Type B pancreatic cell (in vitro differentiated cells): ENCODE measurements around the gene BIVM. TPM values are rescaled to one million over a fixed set of nuclear protein-coding genes. Genes with fewer than 3 reads are reported as not detected.

Experiments
- DNase-seq: peaks from one replicate; pipeline ENCODE4 v3.0.0; 2021; ENCODE audit warnings: mixed read lengths; ENCODE audit not compliant: unreplicated experiment; ENCODE audit errors: extremely low spot score
- H3K27ac Mint-ChIP-seq: 2 replicates; pipeline ENCODE4 v1.8.0; 2021; ENCODE audit warnings: mild to moderate bottlenecking, mixed read lengths
- H3K27me3 Mint-ChIP-seq: 2 replicates; pipeline ENCODE4 v1.8.0; 2021; ENCODE audit warnings: mixed read lengths
- H3K36me3 Mint-ChIP-seq: 2 replicates; pipeline ENCODE4 v1.8.0; 2021; ENCODE audit warnings: mixed read lengths
- H3K4me1 Mint-ChIP-seq: one replicate; pipeline ENCODE4 v1.8.0; 2021; ENCODE audit warnings: mixed read lengths; ENCODE audit not compliant: unreplicated experiment
- H3K4me3 Mint-ChIP-seq: 2 replicates; pipeline ENCODE4 v1.8.0; 2021; ENCODE audit warnings: mild to moderate bottlenecking, mixed read lengths
- H3K9me3 Mint-ChIP-seq: 2 replicates; pipeline ENCODE4 v1.8.0; 2021; ENCODE audit warnings: mixed read lengths
- CTCF ChIP-seq: fragments of 200-600 bp; sonication (generic); conservative IDR thresholded peaks from 2 replicates; pipeline ENCODE4 v1.5.0; 2021; ENCODE audit warnings: antibody characterized with exemption, mild to moderate bottlenecking
- total RNA-seq: library from RNA; stranded (reverse); gene quantifications from 2 replicates; pipeline ENCODE4 v1.2.1, GENCODE V29; 2021; ENCODE audit warnings: low replicate concordance

The BIVM gene
- total RNA-seq, 1 donor from 2014 or later, result 30.0 TPM

GRCh38 chr13:102816708-102817107 lies 17.8 kb downstream of the BIVM start:
- Mint-ChIP-seq H3K27ac (no peak overlapping the region), H3K4me3 (no peak overlapping the region), H3K4me1 (no peaks in the 10 kb centered on the region), H3K9me3 (peaks cover 5% of the 10 kb centered on the region), H3K27me3 (no peaks in the 10 kb centered on the region), H3K36me3 (peaks cover 36% of the 10 kb centered on the region)
- no peak for TF ChIP-seq CTCF
- no peak for DNase-seq

GRCh38 chr13:102817241-102817640 lies 18.3 kb downstream of the BIVM start:
- H3K4me1 Mint-ChIP-seq, result no peaks in the 10 kb centered on the region
- H3K27me3 Mint-ChIP-seq, result no peaks in the 10 kb centered on the region
- H3K9me3 Mint-ChIP-seq, result no peaks in the 10 kb centered on the region
- H3K4me3 Mint-ChIP-seq, result no peak overlapping the region
- H3K36me3 Mint-ChIP-seq, result peaks cover 35% of the 10 kb centered on the region
- H3K27ac Mint-ChIP-seq, result no peak overlapping the region
- no peak for TF ChIP-seq CTCF
- DNase-seq, result no peak

DNA sequence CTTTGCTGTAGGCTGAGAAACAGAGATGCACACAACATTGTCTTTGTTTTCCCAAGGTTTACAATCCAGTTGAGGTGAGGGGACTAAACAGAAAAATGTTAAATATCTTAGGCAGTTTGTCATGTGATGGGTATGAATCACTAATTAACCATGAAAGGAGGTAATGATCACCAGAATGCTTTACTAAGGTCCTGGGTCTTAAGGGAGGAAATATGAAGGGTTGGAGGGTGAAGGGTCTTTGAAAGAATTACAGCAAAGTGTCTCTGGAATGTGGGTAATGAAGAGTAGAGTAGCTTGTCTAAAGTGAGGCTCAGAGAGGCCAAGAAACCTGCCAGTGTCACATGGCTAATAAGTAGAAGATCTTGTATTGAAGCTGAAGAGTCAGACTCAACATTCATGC lies 19.0 kb downstream of the BIVM start:
- Mint-ChIP-seq H3K36me3 (peaks cover 39% of the 10 kb centered on the region), H3K4me3 (no peak overlapping the region), H3K4me1 (no peaks in the 10 kb centered on the region), H3K27me3 (no peaks in the 10 kb centered on the region), H3K27ac (no peak overlapping the region), H3K9me3 (no peaks in the 10 kb centered on the region)
- DNase-seq, result no peak
- TF ChIP-seq CTCF, result no peak

GRCh38 chr13:102825400-102825799 lies 26.5 kb downstream of the BIVM start:
- Mint-ChIP-seq H3K36me3 (peaks cover 26% of the 10 kb centered on the region), H3K9me3 (no peaks in the 10 kb centered on the region), H3K27ac (no peak overlapping the region), H3K27me3 (no peaks in the 10 kb centered on the region), H3K4me1 (no peaks in the 10 kb centered on the region), H3K4me3 (no peak overlapping the region)
- TF ChIP-seq CTCF, result no peak
- DNase-seq, result no peak

DNA sequence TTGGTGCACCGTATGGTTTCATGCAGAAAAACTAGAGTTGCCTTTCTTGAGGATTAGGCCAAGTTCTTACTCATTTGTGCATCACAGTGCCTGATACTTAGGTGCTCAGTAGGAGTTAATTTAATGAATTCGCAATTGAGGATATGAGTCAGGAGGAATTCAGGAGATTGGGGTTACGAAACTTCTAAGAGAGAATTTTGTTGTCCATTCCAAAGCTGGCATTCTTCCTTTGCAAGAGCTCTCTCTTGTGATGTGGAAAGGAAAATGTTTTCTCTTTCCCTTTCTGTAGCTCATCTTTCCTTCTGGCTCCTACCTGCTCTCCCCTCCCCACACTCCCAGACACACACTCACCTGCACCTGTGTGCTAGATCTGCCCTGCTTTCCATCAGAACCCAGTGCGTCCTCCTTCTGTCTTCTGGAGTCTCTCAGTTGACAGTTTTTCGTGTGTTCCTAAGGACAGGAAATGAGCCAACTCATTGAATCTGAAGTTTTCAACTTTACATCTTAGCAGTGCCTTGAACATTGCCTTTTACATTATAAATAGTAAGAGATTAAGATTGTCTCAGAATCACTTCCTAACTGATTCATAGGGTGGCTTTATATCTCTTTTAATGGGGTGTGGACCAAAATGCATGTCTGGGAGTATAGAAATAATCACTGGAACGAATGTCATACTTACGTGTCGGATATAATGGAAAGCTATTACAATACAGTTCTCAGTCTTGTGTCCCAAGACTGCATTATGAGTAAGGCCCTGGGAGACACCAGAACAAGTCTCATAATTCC lies 27.2 kb downstream of the BIVM start:
- Mint-ChIP-seq H3K9me3 (no peaks in the 10 kb centered on the region), H3K27me3 (no peaks in the 10 kb centered on the region), H3K4me1 (no peaks in the 10 kb centered on the region), H3K4me3 (no peak overlapping the region), H3K36me3 (peaks cover 23% of the 10 kb centered on the region), H3K27ac (no peak overlapping the region)
- TF ChIP-seq CTCF, result no peak
- DNase-seq, result no peak
